Heart left ventricle (tissue), 13 donors: Measurements from ENCODE around the gene MUSK.

ENCODE experiments used
- POLR2A ChIP-seq, 2 donors: fragments of 450-650 bp; IDR thresholded peaks; one replicate each; pipeline ENCODE4 v1.6.1; 2017; ENCODE audit warnings: antibody characterized with exemption in 2 of 2, mild to moderate bottlenecking in 2 of 2, moderate library complexity in 2 of 2
- TF ChIP-seq, protein P1 (sequence below), 12 donors: fragments of 200-600 bp; sonication (generic) in 4 of 12; IDR thresholded peaks; one replicate each; pipeline versions ENCODE4 v1.5.0 to v1.8.0; 2018 to 2022; ENCODE audit warnings: antibody characterized with exemption in 12 of 12, mild to moderate bottlenecking in 5 of 12
- donor health status: ischemic (EF 13 %, LVEDD 7.1; RV severe dilation, severe dysfunction).
- donor health status: DM: no; HTN: yes; CAD: no.
- donor health status: DM: no; HTN: no; CAD: no.
- donor health status: ischemic (EF 25% LVEDD 6.9; RV normal size, moderate dysfunction).
- donor health status: ischemic (EF 25% LVEDD 5.7; RV mildly dilated, moderate dysfunction).
- donor health status: ischemic (EF 35%, LVEDD 5.7; RV mildly dilated, moderate dysfunction).
- donor health status: nonischemic (EF 11% LVEDD 7.7; RV severe dilation, severe dysfunction).
- donor health status: DM: yes; HTN: yes; CAD: no.
- donor health status: PGD.
- donor health status: ischemic (EF 29% LVEDD 5.4; RV normal size, mild dysfunction).
- donor health status: nonischemic (EF 23%, LVEDD 6.1; RV moderate dilation, normal function).

DNA sequence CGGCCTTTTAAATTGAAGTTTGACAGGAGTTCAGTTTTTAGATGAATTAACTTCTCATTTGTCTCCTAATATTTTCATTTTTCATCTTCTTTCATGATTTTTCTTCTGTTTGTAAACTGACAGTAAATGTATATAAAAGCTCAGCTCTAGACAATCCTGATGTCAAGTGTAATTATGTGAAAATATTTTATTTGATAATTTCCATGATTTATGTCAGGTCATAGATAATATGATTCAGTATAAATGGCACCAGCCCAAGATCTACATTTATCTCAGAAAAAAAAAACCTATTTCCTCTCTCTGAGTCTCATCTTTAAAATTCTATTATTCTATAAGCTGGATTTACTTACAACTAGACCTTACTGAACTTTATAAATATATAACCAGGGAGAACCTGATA, 115.7 kb downstream of the MUSK start:
- TF ChIP-seq, protein P1, sequence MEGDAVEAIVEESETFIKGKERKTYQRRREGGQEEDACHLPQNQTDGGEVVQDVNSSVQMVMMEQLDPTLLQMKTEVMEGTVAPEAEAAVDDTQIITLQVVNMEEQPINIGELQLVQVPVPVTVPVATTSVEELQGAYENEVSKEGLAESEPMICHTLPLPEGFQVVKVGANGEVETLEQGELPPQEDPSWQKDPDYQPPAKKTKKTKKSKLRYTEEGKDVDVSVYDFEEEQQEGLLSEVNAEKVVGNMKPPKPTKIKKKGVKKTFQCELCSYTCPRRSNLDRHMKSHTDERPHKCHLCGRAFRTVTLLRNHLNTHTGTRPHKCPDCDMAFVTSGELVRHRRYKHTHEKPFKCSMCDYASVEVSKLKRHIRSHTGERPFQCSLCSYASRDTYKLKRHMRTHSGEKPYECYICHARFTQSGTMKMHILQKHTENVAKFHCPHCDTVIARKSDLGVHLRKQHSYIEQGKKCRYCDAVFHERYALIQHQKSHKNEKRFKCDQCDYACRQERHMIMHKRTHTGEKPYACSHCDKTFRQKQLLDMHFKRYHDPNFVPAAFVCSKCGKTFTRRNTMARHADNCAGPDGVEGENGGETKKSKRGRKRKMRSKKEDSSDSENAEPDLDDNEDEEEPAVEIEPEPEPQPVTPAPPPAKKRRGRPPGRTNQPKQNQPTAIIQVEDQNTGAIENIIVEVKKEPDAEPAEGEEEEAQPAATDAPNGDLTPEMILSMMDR (IDR thresholded peaks at IDR 0.05) = no peak
- no peak for TF ChIP-seq POLR2A (IDR thresholded peaks at IDR 0.05)
